Vagina (tissue), 2 donors: ENCODE data around the gene RERGL. TPM values are rescaled to one million over a fixed set of nuclear protein-coding genes. Genes with fewer than 3 reads are reported as not detected.

Source experiments
- DNase-seq, 2 donors: peaks; one replicate each; pipeline ENCODE4 v3.0.0-alpha.2; 2017; ENCODE audit errors: extremely low spot score in 2 of 2
- H3K27ac ChIP-seq: fragments of 200-600 bp; sonication (generic); one replicate; pipeline ENCODE4 v1.5.1; 2019
- H3K27me3 ChIP-seq: fragments of 200-600 bp; sonication (generic); one replicate; pipeline ENCODE4 v1.5.1; 2019
- H3K36me3 ChIP-seq, 2 donors: fragments of 200-600 bp; sonication (generic); one replicate each; pipeline ENCODE4 v1.5.1; 2017 to 2019
- H3K4me1 ChIP-seq: fragments of 200-600 bp; sonication (generic); one replicate; pipeline ENCODE4 v1.5.1; 2019
- H3K4me3 ChIP-seq, 2 donors: fragments of 200-600 bp; sonication (generic); 1 replicate in 1 of 2; 2 replicates in 1 of 2; pipeline ENCODE4 v1.5.1; 2016 to 2019
- H3K9me3 ChIP-seq: fragments of 200-600 bp; sonication (generic); one replicate; pipeline ENCODE4 v1.5.1; 2019
- POLR2A ChIP-seq, 2 donors: fragments of 450-650 bp; IDR thresholded peaks; one replicate each; pipeline ENCODE4 v1.6.1; 2017; ENCODE audit warnings: antibody characterized with exemption in 2 of 2, mild to moderate bottlenecking in 2 of 2, moderate library complexity in 2 of 2
- POLR2AphosphoS5 ChIP-seq, 2 donors: sonication (generic); formaldehyde crosslinking; IDR thresholded peaks; one replicate each; pipeline ENCODE4 v1.9.0; 2017; ENCODE audit warnings: antibody characterized with exemption in 2 of 2, mild to moderate bottlenecking in 2 of 2, low read depth in 1 of 2; ENCODE audit not compliant: insufficient read depth in 1 of 2
- intact Hi-C: fragments of 100-400 bp; cut with DNase I; formaldehyde crosslinking; loops from one replicate; pipeline ENCODE4 v1.15.1; 2023
- total RNA-seq: library from RNA; depleted of rRNA; stranded (reverse); fragments of >200 nt; gene quantifications from one replicate; pipeline ENCODE4 v1.2.3, GENCODE V29; 2016
- TF ChIP-seq, protein P1 (sequence below), 3 experiments: fragments of 450-650 bp in 2 of 3; fragments of 200-600 bp in 1 of 3; sonication (generic) in 1 of 3; IDR thresholded peaks; one replicate each; pipeline ENCODE4 v1.5.1; 2017 to 2019; ENCODE audit warnings: antibody characterized with exemption in 3 of 3, mild to moderate bottlenecking in 2 of 3, moderate library complexity in 2 of 3

Gene RERGL, protein sequence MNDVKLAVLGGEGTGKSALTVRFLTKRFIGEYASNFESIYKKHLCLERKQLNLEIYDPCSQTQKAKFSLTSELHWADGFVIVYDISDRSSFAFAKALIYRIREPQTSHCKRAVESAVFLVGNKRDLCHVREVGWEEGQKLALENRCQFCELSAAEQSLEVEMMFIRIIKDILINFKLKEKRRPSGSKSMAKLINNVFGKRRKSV
- 1.2 TPM for total RNA-seq

DNA sequence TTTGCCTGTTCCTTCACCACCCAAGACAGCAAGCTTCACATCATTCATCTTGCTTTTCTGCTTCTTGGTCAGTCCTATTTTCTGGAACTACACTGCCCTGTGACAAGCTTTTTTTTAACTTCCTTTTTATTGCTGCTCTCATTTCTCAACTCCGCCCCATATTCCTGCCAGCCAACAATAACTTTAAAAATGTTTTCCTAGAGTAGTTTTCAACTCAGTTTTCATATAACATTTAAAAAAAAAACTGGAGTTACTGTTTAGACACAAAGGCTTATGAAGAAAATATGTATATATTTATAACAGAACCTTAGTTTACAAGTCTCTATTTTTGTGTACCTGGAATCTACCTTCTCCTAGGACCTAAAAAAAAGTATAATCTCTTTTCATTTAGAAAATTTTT lies at the start of gene RERGL:
TSS of gene RERGL (minus strand) at position 101 of the 400 bp plus-strand sequence. CDS start at position 48, 53 bp downstream.
- Histone ChIP-seq H3K4me1 (no peaks in the 10 kb centered on the region), H3K27ac (no peak within 1 kb of the TSS), H3K4me3 (no peak within 1 kb of the TSS), H3K9me3 (no peaks in the 10 kb centered on the region), H3K36me3 (no peaks in the 10 kb centered on the region), H3K27me3 (no peaks in the 10 kb centered on the region)
- DNase-seq: no peak
- TF ChIP-seq POLR2AphosphoS5 (IDR thresholded peaks at IDR 0.05; ENCODE audit: insufficient read depth in 1 of 2, low read depth in 1 of 2) (no peak), POLR2A (IDR thresholded peaks at IDR 0.05) (no peak)
- TF ChIP-seq, protein P1, sequence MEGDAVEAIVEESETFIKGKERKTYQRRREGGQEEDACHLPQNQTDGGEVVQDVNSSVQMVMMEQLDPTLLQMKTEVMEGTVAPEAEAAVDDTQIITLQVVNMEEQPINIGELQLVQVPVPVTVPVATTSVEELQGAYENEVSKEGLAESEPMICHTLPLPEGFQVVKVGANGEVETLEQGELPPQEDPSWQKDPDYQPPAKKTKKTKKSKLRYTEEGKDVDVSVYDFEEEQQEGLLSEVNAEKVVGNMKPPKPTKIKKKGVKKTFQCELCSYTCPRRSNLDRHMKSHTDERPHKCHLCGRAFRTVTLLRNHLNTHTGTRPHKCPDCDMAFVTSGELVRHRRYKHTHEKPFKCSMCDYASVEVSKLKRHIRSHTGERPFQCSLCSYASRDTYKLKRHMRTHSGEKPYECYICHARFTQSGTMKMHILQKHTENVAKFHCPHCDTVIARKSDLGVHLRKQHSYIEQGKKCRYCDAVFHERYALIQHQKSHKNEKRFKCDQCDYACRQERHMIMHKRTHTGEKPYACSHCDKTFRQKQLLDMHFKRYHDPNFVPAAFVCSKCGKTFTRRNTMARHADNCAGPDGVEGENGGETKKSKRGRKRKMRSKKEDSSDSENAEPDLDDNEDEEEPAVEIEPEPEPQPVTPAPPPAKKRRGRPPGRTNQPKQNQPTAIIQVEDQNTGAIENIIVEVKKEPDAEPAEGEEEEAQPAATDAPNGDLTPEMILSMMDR (IDR thresholded peaks at IDR 0.05): no peak
- intact Hi-C loops: no loop called here

DNA sequence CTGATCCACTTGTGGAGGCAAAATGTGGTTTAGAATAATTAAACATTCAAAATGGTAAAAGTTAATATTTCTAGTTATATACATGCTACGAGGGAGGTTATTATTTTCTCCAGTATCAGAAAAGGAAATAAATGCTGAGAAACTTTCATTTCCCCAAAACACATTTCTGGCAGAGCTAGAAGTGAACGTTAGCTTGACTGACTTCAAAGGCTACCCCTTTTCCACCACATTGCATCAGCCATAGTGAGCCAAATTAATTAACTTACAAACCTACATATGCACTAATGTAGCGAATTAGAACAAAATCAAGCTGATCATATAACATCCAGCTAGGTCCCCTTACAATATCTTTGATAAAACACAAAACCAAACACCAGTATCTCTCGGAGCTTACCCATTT lies 49.3 kb upstream of the RERGL start:
- H3K4me1 ChIP-seq: peaks cover 14% of the 10 kb centered on the region
- H3K27me3 ChIP-seq: no peaks in the 10 kb centered on the region
- H3K27ac ChIP-seq: no peak overlapping the region
- no peak for DNase-seq
- TF ChIP-seq POLR2A (IDR thresholded peaks at IDR 0.05) (no peak), POLR2AphosphoS5 (IDR thresholded peaks at IDR 0.05; ENCODE audit: insufficient read depth in 1 of 2, low read depth in 1 of 2) (no peak)
- TF ChIP-seq, protein P1 (IDR thresholded peaks at IDR 0.05): no peak
- no peaks in the 10 kb centered on the region for H3K9me3 ChIP-seq
- H3K36me3 ChIP-seq: no peaks in the 10 kb centered on the region
- H3K4me3 ChIP-seq: no peak overlapping the region
- intact Hi-C loops: no loop called here

DNA sequence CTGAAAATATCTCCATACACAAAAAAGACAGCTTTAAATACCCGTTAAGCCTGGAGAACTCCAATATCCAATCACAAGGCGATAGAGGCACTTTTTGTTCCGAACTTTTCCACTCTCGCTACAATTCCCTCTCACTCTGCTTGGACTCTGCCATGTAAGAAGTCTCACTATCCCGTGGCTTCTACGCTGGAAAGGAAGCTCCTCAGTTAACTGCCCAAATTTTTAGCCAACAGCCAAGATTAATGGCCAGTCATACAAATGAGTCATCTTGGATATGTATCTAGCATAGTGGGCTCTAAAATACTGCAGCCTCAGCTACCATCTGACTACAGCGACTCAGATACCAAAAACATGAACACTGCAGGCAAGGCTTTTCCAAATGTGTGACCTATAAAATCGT lies 45.5 kb upstream of the RERGL start:
- no peaks in the 10 kb centered on the region for H3K9me3 ChIP-seq
- no peak overlapping the region for H3K4me3 ChIP-seq
- DNase-seq: no peak
- peaks cover 4% of the 10 kb centered on the region for H3K4me1 ChIP-seq
- no peaks in the 10 kb centered on the region for H3K27me3 ChIP-seq
- no peak for TF ChIP-seq POLR2AphosphoS5 (IDR thresholded peaks at IDR 0.05; ENCODE audit: insufficient read depth in 1 of 2, low read depth in 1 of 2)
- TF ChIP-seq POLR2A (IDR thresholded peaks at IDR 0.05): no peak
- TF ChIP-seq, protein P1 (IDR thresholded peaks at IDR 0.05): no peak
- intact Hi-C loops: no loop called here
- H3K27ac ChIP-seq: no peak overlapping the region
- no peaks in the 10 kb centered on the region for H3K36me3 ChIP-seq

DNA sequence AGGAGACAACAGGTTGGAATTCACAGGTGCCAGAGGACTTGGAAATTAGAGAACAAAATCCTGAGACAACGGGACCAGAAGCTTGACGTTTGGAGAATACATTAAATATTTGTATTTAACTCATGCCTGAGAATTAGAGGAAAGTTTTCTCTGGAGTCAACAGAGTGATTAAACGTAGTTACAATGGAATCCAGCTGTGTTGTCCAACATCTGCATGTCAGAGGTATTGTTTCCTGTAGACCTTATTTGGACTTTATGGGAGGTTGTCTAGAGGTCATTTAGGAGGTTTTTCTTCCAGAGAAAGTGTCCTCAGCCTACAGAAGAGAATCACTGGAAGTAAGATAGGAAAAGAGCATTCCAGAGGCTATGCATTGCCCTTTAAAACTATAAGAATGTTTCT lies 45.1 kb upstream of the RERGL start:
- TF ChIP-seq, protein P1 (IDR thresholded peaks at IDR 0.05): no peak
- TF ChIP-seq POLR2AphosphoS5 (IDR thresholded peaks at IDR 0.05; ENCODE audit: insufficient read depth in 1 of 2, low read depth in 1 of 2) (no peak), POLR2A (IDR thresholded peaks at IDR 0.05) (no peak)
- no peaks in the 10 kb centered on the region for H3K36me3 ChIP-seq
- no peaks in the 10 kb centered on the region for H3K27me3 ChIP-seq
- DNase-seq: no peak
- no peak overlapping the region for H3K4me3 ChIP-seq
- no peaks in the 10 kb centered on the region for H3K9me3 ChIP-seq
- intact Hi-C loops: no loop called here
- no peak overlapping the region for H3K27ac ChIP-seq
- no peaks in the 10 kb centered on the region for H3K4me1 ChIP-seq

DNA sequence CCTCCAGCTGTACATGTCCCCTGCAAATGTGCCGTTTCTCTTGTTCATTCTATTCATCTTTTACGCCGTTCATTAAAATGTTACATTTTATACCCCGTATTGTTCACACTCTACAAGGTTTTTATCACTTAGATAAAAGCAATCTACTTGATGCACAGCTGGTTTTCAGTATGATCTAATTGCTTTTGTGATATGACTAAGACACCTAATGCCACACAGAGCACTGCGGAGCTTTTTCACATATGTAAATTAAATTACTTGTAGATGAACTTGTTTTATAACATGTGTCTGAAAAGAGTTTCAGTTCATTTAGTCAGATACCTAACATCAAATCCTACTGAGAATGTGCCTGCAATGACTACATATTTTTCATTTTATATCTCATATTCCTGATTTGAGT lies 40.9 kb upstream of the RERGL start:
- Histone ChIP-seq H3K27ac (no peak overlapping the region), H3K9me3 (no peaks in the 10 kb centered on the region), H3K36me3 (no peaks in the 10 kb centered on the region), H3K27me3 (no peaks in the 10 kb centered on the region), H3K4me3 (no peak overlapping the region), H3K4me1 (no peaks in the 10 kb centered on the region)
- TF ChIP-seq POLR2A (IDR thresholded peaks at IDR 0.05): no peak
- TF ChIP-seq POLR2AphosphoS5 (IDR thresholded peaks at IDR 0.05; ENCODE audit: insufficient read depth in 1 of 2, low read depth in 1 of 2): no peak
- TF ChIP-seq, protein P1 (IDR thresholded peaks at IDR 0.05): no peak
- DNase-seq: no peak
- intact Hi-C loops: no loop called here
